ENCODE results near the gene DDX50. TPM values are rescaled to one million over a fixed set of nuclear protein-coding genes. Genes with fewer than 3 reads are reported as not detected.

The DDX50 gene
- polyA plus RNA-seq, 2 of the 4 experiments (the other 2 are of a cell fraction): 35.1 to 64.6 TPM

- TF ChIP-seq ZFP36 (IDR thresholded peaks at IDR 0.05; ENCODE audit: borderline replicate concordance, partially characterized antibody): no peak
- peak; percentile 90 for TF ChIP-seq HOXB13 (CRISPR knock-in tag; IDR thresholded peaks at IDR 0.05; ENCODE audit: low read depth)
- no peak for TF ChIP-seq ESRRA (IDR thresholded peaks at IDR 0.05; ENCODE audit: borderline replicate concordance, low read length)
- no peak for TF ChIP-seq GATA3 (IDR thresholded peaks at IDR 0.05; ENCODE audit: borderline replicate concordance)
- no peak for TF ChIP-seq KDM1A (IDR thresholded peaks at IDR 0.05; ENCODE audit: low read depth)
- peak; percentile 64 for TF ChIP-seq ZSCAN20 (CRISPR knock-in tag; IDR thresholded peaks at IDR 0.05)
- TF ChIP-seq MAZ (IDR thresholded peaks at IDR 0.05; ENCODE audit: borderline replicate concordance, low read depth, low read length): 0 out of 2 replicates have a peak, but pooled peaks have one; percentile 9
- no peak for TF ChIP-seq EHMT2 (IDR thresholded peaks at IDR 0.05; ENCODE audit: low read depth)
- no peak for TF ChIP-seq HEYL (CRISPR knock-in tag; IDR thresholded peaks at IDR 0.05)
- no peak for TF ChIP-seq FOSL2 (IDR thresholded peaks at IDR 0.05)
- 0 out of 2 replicates have a peak, but pooled peaks have one; percentile 2 for TF ChIP-seq FOSL2 (CRISPR knock-in tag; IDR thresholded peaks at IDR 0.05)
- TF ChIP-seq CBX2 (IDR thresholded peaks at IDR 0.05; ENCODE audit: borderline replicate concordance, low read depth): no peak
- TF ChIP-seq TP53 (CRISPR knock-in tag; IDR thresholded peaks at IDR 0.05): peak; percentile 55; the same call in 1 of the 2 replicates
- TF ChIP-seq EHF (CRISPR knock-in tag; IDR thresholded peaks at IDR 0.05): peak; percentile 67; the same call in 1 of the 2 replicates
- TF ChIP-seq E2F6 (IDR thresholded peaks at IDR 0.05; ENCODE audit: borderline replicate concordance, low read depth): peak; percentile 99
- no peak for TF ChIP-seq RFX5 (IDR thresholded peaks at IDR 0.05)
- TF ChIP-seq HMGXB4 (CRISPR knock-in tag; IDR thresholded peaks at IDR 0.05; ENCODE audit: borderline replicate concordance): no peak
- TF ChIP-seq CBX8 (IDR thresholded peaks at IDR 0.05): no peak
- no peak; the same call in 1 of the 2 replicates for TF ChIP-seq RNF2 (IDR thresholded peaks at IDR 0.05; ENCODE audit: borderline replicate concordance, low read depth)
- no peak for TF ChIP-seq POLR2AphosphoS2 (conservative IDR thresholded peaks at IDR 0.05; ENCODE audit: low read length)
- TF ChIP-seq SMC3 (IDR thresholded peaks at IDR 0.05): no peak
- no peak for TF ChIP-seq ZC3H11A (IDR thresholded peaks at IDR 0.05)
- TF ChIP-seq FOXS1 (CRISPR knock-in tag; IDR thresholded peaks at IDR 0.05): no peak
- TF ChIP-seq RCOR1 (IDR thresholded peaks at IDR 0.05; ENCODE audit: low read depth, low read length): no peak
- TF ChIP-seq ZNF302 (CRISPR knock-in tag; IDR thresholded peaks at IDR 0.05): no peak
- no peak for TF ChIP-seq RAD21 (conservative IDR thresholded peaks at IDR 0.05 in 1 of 2, IDR thresholded peaks at IDR 0.05 in 1 of 2)
- no peak for TF ChIP-seq JUNB (IDR thresholded peaks at IDR 0.05)
- peak; percentile 48; the same call in 1 of the 2 replicates for TF ChIP-seq POLR2A (IDR thresholded peaks at IDR 0.05; ENCODE audit: low read length)
- peak in 1 of 2 experiments; percentile 89; a peak in 3 of 5 replicates for TF ChIP-seq JUN (IDR thresholded peaks at IDR 0.05)
Measured at GRCh38 chr10:68900427-68901104, 549 bp upstream of the DDX50 start (continued).

GRCh38 chr10:68902382-68902781 is 1.3 kb downstream of the DDX50 start:
- CTCF ChIA-PET: interaction anchor here (0.7 kb wide), 1 partner anchor 16 kb away, joined by 3 read pairs; no protein-coding TSS in a partner anchor
- peak overlapping the region in 1 of 2 experiments; percentile 96; a peak in 3 of 6 replicates for H3K27ac ChIP-seq
- no peak for FAIRE-seq

More at GRCh38 chr10:68902382-68902781, 1.3 kb downstream of the DDX50 start:
- no peak for DNase-seq (ENCODE audit: low read depth in 1 of 2, low spot score in 1 of 2)
- H3K4me1 ChIP-seq: peaks cover 9% of the 10 kb centered on the region; the same call in 2 of the 3 replicates
- no peaks in the 10 kb centered on the region for H3K9me3 ChIP-seq
- TF ChIP-seq ZSCAN20 (CRISPR knock-in tag; IDR thresholded peaks at IDR 0.05) (no peak), SREBF2 (IDR thresholded peaks at IDR 0.05) (no peak), HDAC2 (IDR thresholded peaks at IDR 0.05) (no peak), CTCF (IDR thresholded peaks at IDR 0.05) (no peak), CBX2 (IDR thresholded peaks at IDR 0.05; ENCODE audit: borderline replicate concordance, low read depth) (no peak), EP300 (IDR thresholded peaks at IDR 0.05) (no peak), RNF2 (IDR thresholded peaks at IDR 0.05; ENCODE audit: borderline replicate concordance, low read depth) (no peak), POLR2A (IDR thresholded peaks at IDR 0.05; ENCODE audit: low read length) (no peak), HOXB13 (CRISPR knock-in tag; IDR thresholded peaks at IDR 0.05; ENCODE audit: low read depth) (no peak), RCOR1 (IDR thresholded peaks at IDR 0.05; ENCODE audit: low read depth, low read length) (no peak), TFCP2L1 (CRISPR knock-in tag; IDR thresholded peaks at IDR 0.05) (no peak)
- no peak for ATAC-seq
- peak overlapping the region; percentile 94 for H3K4me2 ChIP-seq
- POLR2A ChIA-PET: interaction anchor here (0.6 kb wide), 1 partner anchor 355 kb away, joined by 4 read pairs; no protein-coding TSS in a partner anchor
- 56% methylated on average over 5 of the region's 5 CpGs for WGBS (ENCODE audit: missing lambda C conversion rate)
- peak overlapping the region; percentile 91; the same call in 2 of the 3 replicates for H3K4me3 ChIP-seq

Measured in A549 (cell line).